Prostate gland (tissue), 2 donors: ENCODE results near the gene IPP. TPM values are rescaled to one million over a fixed set of nuclear protein-coding genes. Genes with fewer than 3 reads are reported as not detected.
"Not testable (repeated sequence)": the region's sequence is repeated elsewhere in the genome, so short reads cannot be mapped to it uniquely, and the experiment has no call there.

ENCODE experiments used
- DNase-seq: peaks from one replicate; pipeline ENCODE4 v3.0.0-alpha.2; 2019; ENCODE audit warnings: low spot score
- H3K27ac ChIP-seq, 2 donors: fragments of 200-600 bp; sonication (generic); 2 replicates each; pipeline ENCODE4 v1.5.1; 2017 to 2019
- H3K27me3 ChIP-seq: fragments of 200-600 bp; sonication (generic); replicated peaks from 2 replicates; pipeline ENCODE4 v1.5.1; 2019; ENCODE audit not compliant: insufficient read depth
- H3K36me3 ChIP-seq, 2 donors: fragments of 200-600 bp; sonication (generic); 1 replicate in 1 of 2; 2 replicates in 1 of 2; pipeline versions ENCODE4 v1.5.1 to v1.8.1; 2017 to 2019
- H3K4me1 ChIP-seq: fragments of 200-600 bp; sonication (generic); replicated peaks from 2 replicates; pipeline ENCODE4 v1.5.1; 2019
- H3K4me3 ChIP-seq, 2 donors: fragments of 200-600 bp; sonication (generic); 2 replicates each; pipeline ENCODE4 v1.5.1; 2017 to 2019
- H3K9me3 ChIP-seq: fragments of 200-600 bp; sonication (generic); 2 replicates; pipeline ENCODE4 v1.5.1; 2017
- CTCF ChIP-seq, 4 experiments: fragments of 200-600 bp in 2 of 4; fragments of 450-650 bp in 2 of 4; sonication (generic) in 2 of 4; IDR thresholded peaks; 1 replicate in 3 of 4; 2 replicates in 1 of 4; pipeline ENCODE4 v1.5.1; 2016 to 2019; ENCODE audit warnings: antibody characterized with exemption in 4 of 4, mild to moderate bottlenecking in 2 of 4, moderate library complexity in 2 of 4
- POLR2A ChIP-seq: fragments of 450-650 bp; IDR thresholded peaks from one replicate; pipeline ENCODE4 v1.6.1; 2016; ENCODE audit warnings: antibody characterized with exemption, mild to moderate bottlenecking
- POLR2AphosphoS5 ChIP-seq: sonication (generic); formaldehyde crosslinking; IDR thresholded peaks from one replicate; pipeline ENCODE4 v1.6.1; 2017; ENCODE audit warnings: antibody characterized with exemption
- WGBS: methylation state at CpG from one replicate; pipeline ENCODE4 v1.1.5; 2018; 5-methylcytosine and 5-hydroxymethylcytosine counted together
- intact Hi-C: fragments of 100-400 bp; cut with DNase I; formaldehyde crosslinking; loops from one replicate; pipeline ENCODE4 v1.14.2; 2022
- total RNA-seq, 2 donors: library from RNA; depleted of rRNA; stranded (reverse); fragments of >200 nt; gene quantifications; one replicate each; pipeline ENCODE4 v1.1.0, GENCODE V29; 2016

The IPP gene
- total RNA-seq, 2 donors from 2014 or later = 14.8 to 16.1 TPM

DNA sequence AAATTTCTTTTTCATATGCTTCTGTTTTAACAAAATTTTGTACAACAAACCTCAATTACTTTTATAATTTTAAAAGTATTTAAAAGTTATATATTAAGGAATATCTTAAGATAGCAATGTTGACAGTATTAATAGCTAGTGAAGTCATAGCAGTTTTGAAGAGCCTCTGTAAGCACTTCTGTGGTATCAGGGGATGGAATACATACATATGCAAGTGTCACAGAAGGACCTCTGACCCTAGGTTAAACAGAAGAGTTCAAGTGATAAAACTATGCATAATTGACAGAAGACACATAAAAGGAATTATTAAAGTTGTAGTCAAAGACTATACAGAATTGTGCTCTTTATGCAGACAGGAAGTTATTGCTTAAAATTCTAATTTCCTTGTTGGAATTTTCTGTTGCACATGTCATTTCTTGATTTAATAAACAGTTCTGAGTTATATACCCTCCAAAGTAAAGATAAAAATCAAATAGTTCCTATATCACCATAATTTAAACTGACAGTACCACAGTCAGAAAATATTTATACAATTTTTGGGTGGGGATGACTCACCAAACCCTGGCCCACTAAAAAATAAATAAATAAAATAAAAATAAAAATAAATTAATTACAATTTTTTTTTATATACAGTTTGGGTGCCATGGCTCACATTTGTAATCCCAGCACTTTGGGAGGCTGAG, 27.1 kb downstream of the IPP start:
- H3K4me3 ChIP-seq = no peak overlapping the region
- no peak for DNase-seq
- intact Hi-C loops = no loop called here
- no peaks in the 10 kb centered on the region for H3K4me1 ChIP-seq
- H3K36me3 ChIP-seq = no peaks in the 10 kb centered on the region
- TF ChIP-seq POLR2A (no peak), CTCF (IDR thresholded peaks at IDR 0.05) (no peak), POLR2AphosphoS5 (no peak)
- no peaks in the 10 kb centered on the region for H3K9me3 ChIP-seq
- H3K27ac ChIP-seq = no peak overlapping the region
- no peaks in the 10 kb centered on the region for H3K27me3 ChIP-seq

DNA sequence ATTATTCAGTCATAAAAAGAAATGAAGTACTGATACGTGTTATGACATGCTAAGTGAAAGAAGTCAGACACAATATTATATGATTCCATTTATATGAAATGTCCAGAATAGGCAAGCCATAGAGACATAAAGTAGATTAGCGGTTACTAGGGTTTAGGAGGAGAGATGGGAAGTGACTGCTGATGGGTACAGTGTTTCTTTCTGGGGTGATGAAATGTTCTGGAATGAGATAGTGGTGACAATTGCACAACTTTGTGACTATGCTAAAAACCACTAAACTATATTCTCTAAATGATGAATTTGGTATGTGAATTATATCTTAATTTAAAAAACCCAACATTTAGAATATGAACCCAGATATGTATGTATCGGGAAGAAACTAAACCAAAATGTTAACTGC, 27.6 kb downstream of the IPP start:
- Histone ChIP-seq H3K4me3 (no peak overlapping the region), H3K36me3 (no peaks in the 10 kb centered on the region), H3K27me3 (no peaks in the 10 kb centered on the region), H3K27ac (no peak overlapping the region), H3K4me1 (no peaks in the 10 kb centered on the region), H3K9me3 (no peaks in the 10 kb centered on the region)
- DNase-seq = no peak
- 97% methylated on average over 3 of the region's 3 CpGs for WGBS
- TF ChIP-seq CTCF (IDR thresholded peaks at IDR 0.05) (no peak), POLR2AphosphoS5 (no peak), POLR2A (no peak)
- intact Hi-C loops = no loop called here

- H3K4me1 ChIP-seq = no peaks in the 10 kb centered on the region
- H3K36me3 ChIP-seq = no peaks in the 10 kb centered on the region
- intact Hi-C loops = no loop called here
- no peaks in the 10 kb centered on the region for H3K9me3 ChIP-seq
- TF ChIP-seq CTCF (IDR thresholded peaks at IDR 0.05) (no peak), POLR2A (no peak), POLR2AphosphoS5 (no peak)
- no peak overlapping the region for H3K27ac ChIP-seq
- no peak overlapping the region for H3K4me3 ChIP-seq
- WGBS = 85% methylated on average over 1 of the region's 1 CpG
- no peaks in the 10 kb centered on the region for H3K27me3 ChIP-seq
- no peak for DNase-seq
Observed at GRCh38 chr1:45721207-45721606, 29.2 kb downstream of the IPP start.

DNA sequence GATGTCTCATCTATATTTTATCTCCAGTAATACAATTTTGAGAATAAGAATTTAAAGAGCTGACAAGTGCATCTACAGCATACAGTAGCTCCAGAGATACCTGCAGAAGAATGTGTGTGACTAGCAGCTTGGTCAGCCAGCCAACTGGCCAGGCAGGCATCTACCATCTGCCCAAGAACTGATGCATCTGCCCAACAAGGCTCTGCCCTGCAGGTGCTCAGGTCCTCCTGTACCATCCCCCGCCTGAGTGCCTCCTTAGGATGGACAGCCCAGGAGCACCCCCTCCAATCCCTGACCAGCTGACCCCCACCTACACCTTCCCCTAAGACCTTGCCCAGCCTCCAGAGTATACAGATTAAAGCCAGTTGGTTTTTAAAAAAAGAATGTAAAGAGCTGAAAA, 32.2 kb downstream of the IPP start:
- intact Hi-C loops = no loop called here
- WGBS = 100% methylated on average over 1 of the region's 1 CpG
- no peak overlapping the region for H3K4me3 ChIP-seq
- no peaks in the 10 kb centered on the region for H3K9me3 ChIP-seq
- no peaks in the 10 kb centered on the region for H3K27me3 ChIP-seq
- no peak for TF ChIP-seq POLR2AphosphoS5
- no peak for TF ChIP-seq POLR2A
- TF ChIP-seq CTCF (IDR thresholded peaks at IDR 0.05) = no peak
- no peaks in the 10 kb centered on the region for H3K4me1 ChIP-seq
- no peak for DNase-seq
- no peaks in the 10 kb centered on the region for H3K36me3 ChIP-seq
- H3K27ac ChIP-seq = no peak overlapping the region

DNA sequence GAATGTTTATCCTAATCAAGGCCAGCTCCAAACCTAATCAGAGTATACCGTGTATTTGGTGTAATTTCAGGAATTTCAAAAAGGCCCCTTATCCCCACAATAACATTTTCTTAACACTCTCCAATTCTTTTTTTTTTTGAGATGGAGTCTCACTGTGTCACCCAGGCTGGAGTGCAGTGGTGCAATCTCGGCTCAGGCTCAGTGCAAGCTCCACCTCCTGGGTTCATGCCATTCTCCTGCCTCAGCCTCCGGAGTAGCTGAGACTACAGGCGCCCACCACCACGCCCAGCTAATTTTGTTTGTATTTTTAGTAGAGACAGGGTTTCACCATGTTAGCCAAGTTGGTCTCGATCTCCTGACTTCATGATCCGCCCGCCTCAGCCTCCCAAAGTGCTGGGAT, 33.1 kb downstream of the IPP start:
- H3K4me1 ChIP-seq, H3K36me3 ChIP-seq, H3K4me3 ChIP-seq, H3K27ac ChIP-seq, DNase-seq, H3K9me3 ChIP-seq, intact Hi-C loops, H3K27me3 ChIP-seq: not testable (repeated sequence)
- 86% methylated on average over 8 of the region's 8 CpGs for WGBS
